RCC 7860 (cell line): ENCODE measurements around the gene PRIM2.
"Not testable (repeated sequence)": the region's sequence is repeated elsewhere in the genome, so short reads cannot be mapped to it uniquely, and the experiment has no call there.

Experiments
- DNase-seq: peaks from one replicate; pipeline ENCODE4 v3.0.0-alpha.2; 2015; ENCODE audit warnings: low spot score
- FAIRE-seq: peaks from 2 replicates; lab custom pipeline; 2012; peaks lifted over from hg19 to GRCh38; lab: Jason Lieb, UNC

Gene PRIM2

GRCh38 chr6:57358319-57358718, 40.9 kb downstream of the PRIM2 start:
- FAIRE-seq, DNase-seq: not testable (repeated sequence)

- not testable (repeated sequence) for DNase-seq, FAIRE-seq
Measured at GRCh38 chr6:57359766-57360165, 42.3 kb downstream of the PRIM2 start.

- not testable (repeated sequence) for FAIRE-seq, DNase-seq
Measured at GRCh38 chr6:57362340-57362739, 44.9 kb downstream of the PRIM2 start.

- not testable (repeated sequence) for FAIRE-seq, DNase-seq
Measured at GRCh38 chr6:57365076-57365583, 47.7 kb downstream of the PRIM2 start.

GRCh38 chr6:57368965-57369731, 51.7 kb downstream of the PRIM2 start:
- not testable (repeated sequence) for DNase-seq, FAIRE-seq

GRCh38 chr6:57371779-57372178, 54.3 kb downstream of the PRIM2 start:
- not testable (repeated sequence) for FAIRE-seq, DNase-seq

GRCh38 chr6:57374764-57375163, 57.3 kb downstream of the PRIM2 start:
- FAIRE-seq, DNase-seq: not testable (repeated sequence)

GRCh38 chr6:57376083-57376482, 58.7 kb downstream of the PRIM2 start:
- not testable (repeated sequence) for DNase-seq, FAIRE-seq

GRCh38 chr6:57389038-57389592, 71.7 kb downstream of the PRIM2 start:
- not testable (repeated sequence) for DNase-seq, FAIRE-seq

- not testable (repeated sequence) for FAIRE-seq, DNase-seq
Measured at GRCh38 chr6:57390818-57391217, 73.4 kb downstream of the PRIM2 start.

GRCh38 chr6:57392047-57392446, 74.6 kb downstream of the PRIM2 start:
- DNase-seq, FAIRE-seq: not testable (repeated sequence)

- DNase-seq, FAIRE-seq: not testable (repeated sequence)
Measured at GRCh38 chr6:57419341-57419740, 101.9 kb downstream of the PRIM2 start.

GRCh38 chr6:57421503-57421902, 104.1 kb downstream of the PRIM2 start:
- no peak for DNase-seq
- no peak for FAIRE-seq

GRCh38 chr6:57423468-57423867, 106.0 kb downstream of the PRIM2 start:
- DNase-seq = no peak
- FAIRE-seq = no peak

GRCh38 chr6:57431742-57432141, 114.3 kb downstream of the PRIM2 start:
- not testable (repeated sequence) for DNase-seq, FAIRE-seq

GRCh38 chr6:57432157-57432556, 114.7 kb downstream of the PRIM2 start:
- DNase-seq (no peak), FAIRE-seq (no peak)

- DNase-seq (no peak), FAIRE-seq (no peak)
Measured at GRCh38 chr6:57432919-57433684, 115.7 kb downstream of the PRIM2 start.

- not testable (repeated sequence) for DNase-seq, FAIRE-seq
Measured at GRCh38 chr6:57433790-57434189, 116.4 kb downstream of the PRIM2 start.

GRCh38 chr6:57434944-57435343, 117.5 kb downstream of the PRIM2 start:
- FAIRE-seq (no peak), DNase-seq (no peak)

- DNase-seq = no peak
- FAIRE-seq = no peak
Measured at GRCh38 chr6:57435475-57436160, 118.2 kb downstream of the PRIM2 start.
